Measurements from ENCODE around the gene APOL1.

The APOL1 gene

GRCh38 chr22:36284171-36284571 is 31.2 kb downstream of the APOL1 start:
- TF ChIP-seq TAF1 (IDR thresholded peaks at IDR 0.05; ENCODE audit: low read depth), result no peak
- TF ChIP-seq NFIC (IDR thresholded peaks at IDR 0.05), result no peak
- no peak for TF ChIP-seq TEAD4 (IDR thresholded peaks at IDR 0.05)
- no peak for TF ChIP-seq CEBPB (IDR thresholded peaks at IDR 0.05)
- no peak for TF ChIP-seq MAX (IDR thresholded peaks at IDR 0.05)
- TF ChIP-seq EGR1 (IDR thresholded peaks at IDR 0.05), result no peak
- TF ChIP-seq EP300 (IDR thresholded peaks at IDR 0.05; ENCODE audit: borderline replicate concordance), result no peak
- TF ChIP-seq RAD21 (IDR thresholded peaks at IDR 0.05; ENCODE audit: low read depth), result no peak
- no peak for TF ChIP-seq YY1 (IDR thresholded peaks at IDR 0.05; ENCODE audit: low read depth)
- no peak for TF ChIP-seq ZBTB7A (IDR thresholded peaks at IDR 0.05; ENCODE audit: low read depth)
- no peak for TF ChIP-seq REST (IDR thresholded peaks at IDR 0.05; ENCODE audit: low read depth)
- TF ChIP-seq USF1 (IDR thresholded peaks at IDR 0.05), result no peak
- no peak for TF ChIP-seq CREB1 (IDR thresholded peaks at IDR 0.05; ENCODE audit: low read depth)
- TF ChIP-seq TCF12 (IDR thresholded peaks at IDR 0.05; ENCODE audit: low read depth), result no peak
- no peak for TF ChIP-seq FOXM1 (IDR thresholded peaks at IDR 0.05; ENCODE audit: borderline replicate concordance, low read depth)

GRCh38 chr22:36285017-36285416 is 32.1 kb downstream of the APOL1 start:
- no peak for TF ChIP-seq TEAD4 (IDR thresholded peaks at IDR 0.05)
- no peak for TF ChIP-seq NFIC (IDR thresholded peaks at IDR 0.05)
- no peak for TF ChIP-seq RAD21 (IDR thresholded peaks at IDR 0.05; ENCODE audit: low read depth)
- TF ChIP-seq TAF1 (IDR thresholded peaks at IDR 0.05; ENCODE audit: low read depth), result no peak
- no peak for TF ChIP-seq CREB1 (IDR thresholded peaks at IDR 0.05; ENCODE audit: low read depth)
- no peak for TF ChIP-seq TCF12 (IDR thresholded peaks at IDR 0.05; ENCODE audit: low read depth)
- TF ChIP-seq YY1 (IDR thresholded peaks at IDR 0.05; ENCODE audit: low read depth), result no peak
- no peak for TF ChIP-seq EGR1 (IDR thresholded peaks at IDR 0.05)
- no peak for TF ChIP-seq ZBTB7A (IDR thresholded peaks at IDR 0.05; ENCODE audit: low read depth)
- no peak for TF ChIP-seq FOXM1 (IDR thresholded peaks at IDR 0.05; ENCODE audit: borderline replicate concordance, low read depth)
- no peak for TF ChIP-seq REST (IDR thresholded peaks at IDR 0.05; ENCODE audit: low read depth)
- no peak for TF ChIP-seq CEBPB (IDR thresholded peaks at IDR 0.05)
- no peak for TF ChIP-seq EP300 (IDR thresholded peaks at IDR 0.05; ENCODE audit: borderline replicate concordance)
- TF ChIP-seq USF1 (IDR thresholded peaks at IDR 0.05), result no peak
- TF ChIP-seq MAX (IDR thresholded peaks at IDR 0.05), result no peak

- TF ChIP-seq EP300 (IDR thresholded peaks at IDR 0.05; ENCODE audit: borderline replicate concordance) (no peak), EGR1 (IDR thresholded peaks at IDR 0.05) (no peak), NFIC (IDR thresholded peaks at IDR 0.05) (no peak), FOXM1 (IDR thresholded peaks at IDR 0.05; ENCODE audit: borderline replicate concordance, low read depth) (no peak), CREB1 (IDR thresholded peaks at IDR 0.05; ENCODE audit: low read depth) (no peak), MAX (IDR thresholded peaks at IDR 0.05) (no peak), CEBPB (IDR thresholded peaks at IDR 0.05) (no peak)
These were observed 32.6 kb downstream of the APOL1 start for GRCh38 chr22:36285545-36285944.

- TF ChIP-seq TCF12 (IDR thresholded peaks at IDR 0.05; ENCODE audit: low read depth), result no peak
- TF ChIP-seq YY1 (IDR thresholded peaks at IDR 0.05; ENCODE audit: low read depth), result peak; percentile 41; the same call in 1 of the 2 replicates
- no peak for TF ChIP-seq MAX (IDR thresholded peaks at IDR 0.05)
- TF ChIP-seq RAD21 (IDR thresholded peaks at IDR 0.05; ENCODE audit: low read depth), result peak; percentile 70
These were observed 33.4 kb downstream of the APOL1 start for GRCh38 chr22:36286096-36286957.

- TF ChIP-seq TEAD4 (IDR thresholded peaks at IDR 0.05) (no peak), CEBPB (IDR thresholded peaks at IDR 0.05) (peak; percentile 33; the same call in 1 of the 2 replicates)
These were observed 35.1 kb downstream of the APOL1 start for GRCh38 chr22:36287881-36288515.

Measured in Ishikawa (cell line).